T-helper 1 cell treated with Interleukin-12 subunit alpha and Interleukin-12 subunit beta and Interleukin-4 antibody, amounts not matched to agents 30 μg/mL and 1 μg/mL, for 36 hours (primary cell): ENCODE data around the gene SETD4.

Experiments used
- H3K27ac Mint-ChIP-seq: one replicate; pipeline ENCODE4 v1.8.0; 2021; ENCODE audit warnings: mild to moderate bottlenecking, mixed read lengths
- H3K27me3 Mint-ChIP-seq: one replicate; pipeline ENCODE4 v1.8.0; 2021; ENCODE audit warnings: low read depth, mixed read lengths
- H3K36me3 Mint-ChIP-seq: one replicate; pipeline ENCODE4 v1.8.0; 2021; ENCODE audit warnings: low read depth, mixed read lengths
- H3K4me1 Mint-ChIP-seq: one replicate; pipeline ENCODE4 v1.8.0; 2021; ENCODE audit warnings: low read depth, mixed read lengths
- H3K4me3 Mint-ChIP-seq: one replicate; pipeline ENCODE4 v1.8.0; 2021; ENCODE audit warnings: mild to moderate bottlenecking, moderate library complexity, mixed read lengths
- H3K9me3 Mint-ChIP-seq: one replicate; pipeline ENCODE4 v1.8.0; 2021; ENCODE audit warnings: mixed read lengths

The SETD4 gene

DNA sequence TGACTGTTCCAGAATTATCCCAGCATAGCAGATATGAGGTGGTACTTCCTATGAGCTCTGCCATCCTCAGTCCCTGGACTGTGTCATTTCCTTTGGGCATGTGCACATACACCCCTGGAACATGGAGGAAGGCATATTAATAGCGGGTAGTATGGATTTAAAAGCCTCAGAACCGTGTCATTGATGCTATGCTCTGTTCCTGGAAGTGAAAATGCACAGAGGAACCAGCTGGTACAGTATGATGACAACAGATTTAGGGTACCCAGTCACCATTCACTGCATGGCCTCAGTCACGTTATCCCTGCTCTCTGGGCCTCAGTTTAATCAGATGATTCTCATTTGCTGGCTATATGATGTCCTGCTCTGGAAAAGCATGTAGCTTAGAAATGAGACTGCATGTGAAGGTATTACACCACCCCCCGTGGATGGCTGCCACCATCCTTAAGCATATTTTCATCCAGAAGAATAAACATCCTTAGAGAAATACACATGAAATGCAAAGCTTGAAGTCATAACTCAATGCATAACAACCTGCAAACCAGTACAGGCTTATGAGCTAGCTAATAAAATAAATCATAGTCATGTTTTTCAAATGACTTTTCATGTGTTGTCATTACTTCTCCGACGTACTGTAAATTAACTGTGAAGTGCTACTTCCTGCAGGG is 37.8 kb downstream of the SETD4 start:
- Mint-ChIP-seq H3K27me3 (no peaks in the 10 kb centered on the region), H3K4me3 (no peak overlapping the region), H3K36me3 (no peaks in the 10 kb centered on the region), H3K27ac (no peak overlapping the region), H3K9me3 (no peaks in the 10 kb centered on the region), H3K4me1 (no peaks in the 10 kb centered on the region)

- H3K4me1 Mint-ChIP-seq: no peaks in the 10 kb centered on the region
These were observed 39.0 kb downstream of the SETD4 start for GRCh38 chr21:36021251-36021837.

DNA sequence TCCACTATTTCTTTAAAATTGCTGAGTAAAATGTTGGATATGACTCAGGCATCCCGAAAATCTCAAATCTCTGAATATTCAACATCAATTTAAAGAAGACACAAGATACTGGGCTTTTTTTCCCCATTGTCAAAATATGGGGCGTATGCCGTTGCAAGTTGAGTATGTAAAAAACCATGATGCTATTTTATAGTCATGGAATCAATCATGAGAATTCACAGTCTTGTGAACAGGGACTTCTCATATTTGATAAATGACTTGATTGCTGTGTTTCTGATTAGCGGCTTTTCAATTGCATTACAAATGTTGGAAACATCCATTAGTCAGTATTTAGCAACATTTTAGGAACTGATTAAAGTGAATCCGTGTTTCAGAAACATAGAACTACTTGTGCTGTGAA is 45.3 kb downstream of the SETD4 start:
- Mint-ChIP-seq H3K36me3 (no peaks in the 10 kb centered on the region), H3K27ac (no peak overlapping the region), H3K9me3 (no peaks in the 10 kb centered on the region), H3K4me3 (no peak overlapping the region), H3K27me3 (peaks cover 3% of the 10 kb centered on the region), H3K4me1 (no peaks in the 10 kb centered on the region)

More at GRCh38 chr21:36021251-36021837, 39.0 kb downstream of the SETD4 start:
- Mint-ChIP-seq H3K9me3 (no peaks in the 10 kb centered on the region), H3K4me3 (no peak overlapping the region), H3K27me3 (no peaks in the 10 kb centered on the region), H3K36me3 (no peaks in the 10 kb centered on the region), H3K27ac (no peak overlapping the region)

- peaks cover 21% of the 10 kb centered on the region for H3K27me3 Mint-ChIP-seq
- H3K4me1 Mint-ChIP-seq: no peaks in the 10 kb centered on the region
- no peak overlapping the region for H3K27ac Mint-ChIP-seq
- no peaks in the 10 kb centered on the region for H3K36me3 Mint-ChIP-seq
- no peak overlapping the region for H3K4me3 Mint-ChIP-seq
- no peaks in the 10 kb centered on the region for H3K9me3 Mint-ChIP-seq
These were observed 49.5 kb downstream of the SETD4 start for GRCh38 chr21:36010801-36011200.

- Mint-ChIP-seq H3K27ac (no peak overlapping the region), H3K4me1 (no peaks in the 10 kb centered on the region), H3K4me3 (no peak overlapping the region), H3K36me3 (no peaks in the 10 kb centered on the region), H3K27me3 (peaks cover 18% of the 10 kb centered on the region), H3K9me3 (no peaks in the 10 kb centered on the region)
These were observed 51.8 kb downstream of the SETD4 start for GRCh38 chr21:36008505-36008904.

DNA sequence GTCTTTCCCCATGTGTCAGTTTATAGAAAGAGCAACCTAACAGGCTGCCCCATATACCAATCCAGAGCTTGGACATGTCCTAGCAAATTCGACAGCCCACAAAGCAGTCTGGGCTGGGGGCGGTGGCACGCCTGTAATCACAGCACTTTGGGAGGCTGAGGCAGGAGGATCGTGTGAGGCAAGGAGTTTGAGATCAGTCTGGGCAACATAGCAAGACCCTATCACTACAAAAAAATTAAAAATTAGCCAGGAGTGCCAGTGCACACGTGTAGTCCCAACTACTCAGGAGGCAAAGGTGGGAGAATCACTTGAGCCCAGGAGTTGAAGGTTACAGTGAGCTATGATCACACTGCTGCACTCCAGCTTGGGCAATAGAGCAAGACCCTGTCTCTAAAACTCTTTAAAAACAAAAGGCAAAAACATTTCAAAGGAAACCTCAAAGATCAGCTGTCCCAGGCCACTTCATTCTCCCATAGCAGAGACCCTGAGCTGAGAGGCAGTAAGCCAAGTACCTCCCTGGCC is 54.4 kb downstream of the SETD4 start:
- no peak overlapping the region for H3K4me3 Mint-ChIP-seq
- no peaks in the 10 kb centered on the region for H3K9me3 Mint-ChIP-seq
- H3K27me3 Mint-ChIP-seq: peaks cover 18% of the 10 kb centered on the region
- H3K4me1 Mint-ChIP-seq: no peaks in the 10 kb centered on the region
- no peak overlapping the region for H3K27ac Mint-ChIP-seq
- H3K36me3 Mint-ChIP-seq: no peaks in the 10 kb centered on the region

DNA sequence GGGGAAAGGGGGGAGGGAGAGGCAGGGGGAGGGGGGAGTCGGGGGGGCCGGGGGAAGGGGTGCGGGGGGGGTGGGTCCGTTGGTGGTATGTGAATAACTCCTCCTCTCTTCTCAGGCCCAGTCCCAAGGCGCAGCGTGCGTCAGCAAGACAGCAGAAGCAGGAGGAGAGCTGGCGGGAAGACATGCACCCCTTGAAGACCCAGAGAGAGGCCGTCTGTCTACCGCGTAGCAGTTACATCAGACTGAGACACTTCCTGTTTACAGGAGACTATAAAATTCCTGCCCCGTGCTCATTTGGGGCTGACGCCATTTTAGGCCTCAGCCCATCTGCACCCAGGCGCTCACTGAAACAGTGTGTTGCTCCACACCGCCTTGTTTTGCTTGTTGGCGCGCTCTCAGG is 55.3 kb downstream of the SETD4 start:
- Mint-ChIP-seq H3K4me1 (no peaks in the 10 kb centered on the region), H3K27me3 (peaks cover 18% of the 10 kb centered on the region), H3K9me3 (no peaks in the 10 kb centered on the region), H3K36me3 (no peaks in the 10 kb centered on the region), H3K4me3 (no peak overlapping the region), H3K27ac (no peak overlapping the region)

DNA sequence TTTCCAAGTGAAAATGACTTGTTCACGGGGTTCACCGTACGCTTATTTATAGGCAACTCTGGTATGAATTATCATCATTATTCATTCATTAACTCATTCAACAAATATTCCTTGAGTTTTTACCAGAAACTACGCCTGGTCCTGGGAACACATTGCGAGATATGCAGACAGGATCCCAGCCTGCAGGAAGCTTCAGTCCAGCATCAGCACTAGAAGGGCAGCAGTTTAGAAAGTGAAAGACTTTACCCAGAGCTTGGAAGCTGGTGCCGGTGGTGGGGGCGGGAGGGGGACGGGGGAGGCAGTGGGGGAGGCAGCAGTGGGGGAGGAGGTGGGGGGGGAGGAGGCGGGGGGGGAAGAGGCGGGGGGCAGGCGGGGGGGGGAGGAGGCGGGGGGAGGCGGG is 55.9 kb downstream of the SETD4 start:
- no peak overlapping the region for H3K4me3 Mint-ChIP-seq
- no peaks in the 10 kb centered on the region for H3K36me3 Mint-ChIP-seq
- peaks cover 19% of the 10 kb centered on the region for H3K27me3 Mint-ChIP-seq
- H3K4me1 Mint-ChIP-seq: no peaks in the 10 kb centered on the region
- no peak overlapping the region for H3K27ac Mint-ChIP-seq
- H3K9me3 Mint-ChIP-seq: no peaks in the 10 kb centered on the region

DNA sequence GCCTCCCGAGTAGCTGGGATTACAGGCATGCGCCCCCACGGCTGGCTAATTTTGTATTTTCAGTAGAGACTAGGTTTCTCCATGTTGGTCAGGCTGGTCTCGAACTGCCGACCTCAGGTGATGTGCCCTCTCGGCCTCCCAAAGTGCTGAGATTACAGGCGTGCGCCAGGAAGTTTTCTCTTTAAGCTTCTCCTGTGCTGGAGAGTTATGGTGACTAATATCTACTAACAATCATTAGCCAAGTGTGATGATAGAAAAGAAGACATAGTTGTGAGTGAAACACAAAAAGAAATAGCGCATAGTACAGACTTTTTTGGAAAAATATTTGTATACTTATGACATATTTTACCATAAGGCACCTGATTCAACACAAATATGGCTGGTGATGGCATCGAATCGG is 56.5 kb downstream of the SETD4 start:
- Mint-ChIP-seq H3K27me3 (peaks cover 16% of the 10 kb centered on the region), H3K36me3 (no peaks in the 10 kb centered on the region), H3K4me3 (no peak overlapping the region)

GRCh38 chr21:35996217-35996616 is 64.1 kb downstream of the SETD4 start:
- H3K4me1 Mint-ChIP-seq: no peaks in the 10 kb centered on the region
- no peaks in the 10 kb centered on the region for H3K9me3 Mint-ChIP-seq

More for the DNA sequence above, 56.5 kb downstream of the SETD4 start:
- Mint-ChIP-seq H3K9me3 (no peaks in the 10 kb centered on the region), H3K27ac (no peak overlapping the region), H3K4me1 (no peaks in the 10 kb centered on the region)

GRCh38 chr21:35995522-35996088 is 64.7 kb downstream of the SETD4 start:
- Mint-ChIP-seq H3K9me3 (no peaks in the 10 kb centered on the region), H3K27me3 (peaks cover 20% of the 10 kb centered on the region), H3K36me3 (no peaks in the 10 kb centered on the region), H3K4me1 (no peaks in the 10 kb centered on the region), H3K27ac (no peak overlapping the region), H3K4me3 (no peak overlapping the region)

More at GRCh38 chr21:35996217-35996616, 64.1 kb downstream of the SETD4 start:
- peaks cover 20% of the 10 kb centered on the region for H3K27me3 Mint-ChIP-seq
- no peak overlapping the region for H3K27ac Mint-ChIP-seq
- no peak overlapping the region for H3K4me3 Mint-ChIP-seq
- H3K36me3 Mint-ChIP-seq: no peaks in the 10 kb centered on the region

- Mint-ChIP-seq H3K9me3 (no peaks in the 10 kb centered on the region), H3K27me3 (peaks cover 16% of the 10 kb centered on the region), H3K36me3 (no peaks in the 10 kb centered on the region), H3K4me3 (no peak overlapping the region), H3K27ac (no peak overlapping the region), H3K4me1 (no peaks in the 10 kb centered on the region)
These were observed 65.7 kb downstream of the SETD4 start for GRCh38 chr21:35994613-35995012.

- H3K27ac Mint-ChIP-seq: no peak overlapping the region
- H3K9me3 Mint-ChIP-seq: no peaks in the 10 kb centered on the region
- H3K4me3 Mint-ChIP-seq: no peak overlapping the region
- H3K4me1 Mint-ChIP-seq: no peaks in the 10 kb centered on the region
- no peaks in the 10 kb centered on the region for H3K36me3 Mint-ChIP-seq
- peaks cover 14% of the 10 kb centered on the region for H3K27me3 Mint-ChIP-seq
These were observed 66.3 kb downstream of the SETD4 start for GRCh38 chr21:35993875-35994490.

DNA sequence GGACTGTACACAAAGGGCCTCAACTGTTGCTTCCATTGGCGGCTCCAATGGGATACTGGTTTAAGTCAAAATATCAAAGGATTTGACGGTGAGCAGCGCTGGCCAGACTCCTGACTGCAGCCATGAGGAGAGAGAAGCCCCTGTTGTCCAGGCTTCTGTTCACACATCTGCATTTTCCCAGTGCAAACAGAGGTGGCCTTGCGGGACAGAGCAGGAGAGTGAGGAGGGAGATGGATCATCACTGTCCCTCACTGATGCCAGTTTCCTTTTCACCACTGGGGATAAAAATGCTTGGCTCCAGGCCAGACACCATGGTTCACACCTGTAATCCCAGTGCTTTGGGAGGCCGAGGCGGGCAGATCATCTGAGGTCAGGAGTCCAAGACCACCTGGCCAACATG is 69.2 kb downstream of the SETD4 start:
- Mint-ChIP-seq H3K27me3 (peaks cover 6% of the 10 kb centered on the region), H3K27ac (no peak overlapping the region), H3K9me3 (no peaks in the 10 kb centered on the region), H3K4me3 (no peak overlapping the region), H3K36me3 (no peaks in the 10 kb centered on the region), H3K4me1 (no peaks in the 10 kb centered on the region)

DNA sequence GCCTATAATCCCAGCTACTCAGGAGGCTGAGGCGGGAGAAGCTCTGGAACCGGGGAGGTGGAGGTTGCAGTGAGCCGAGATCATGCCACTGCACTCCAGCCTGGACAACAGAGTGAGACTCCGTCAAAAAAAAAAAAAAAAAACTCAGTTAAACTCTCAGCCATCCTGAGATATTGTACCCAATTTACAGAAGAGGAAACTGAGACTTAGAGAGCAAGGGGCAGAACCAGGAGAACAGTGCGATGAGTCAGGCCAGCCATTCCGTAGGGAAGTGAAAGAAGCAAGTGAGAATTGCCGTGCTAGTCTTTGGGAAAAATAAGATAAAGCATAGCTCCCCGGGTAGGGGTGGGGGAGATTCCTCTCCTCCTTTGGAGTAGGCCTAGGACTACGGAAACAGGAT is 69.7 kb downstream of the SETD4 start:
- Mint-ChIP-seq H3K4me1 (no peaks in the 10 kb centered on the region), H3K9me3 (no peaks in the 10 kb centered on the region), H3K36me3 (no peaks in the 10 kb centered on the region), H3K4me3 (no peak overlapping the region), H3K27me3 (peaks cover 5% of the 10 kb centered on the region), H3K27ac (no peak overlapping the region)
